Stimulated activated effector memory CD8-positive, alpha-beta T cell treated with anti-CD3 and anti-CD28 coated beads, Interleukin-12 subunit alpha, Interleukin-12 subunit beta, amount 100 ng/mL, for 72 hours (primary cell): ENCODE results near the gene MAN2B1.
A peak's percentile ranks its signal among the peaks of the same experiment; 100 is the strongest.
"Not testable (repeated sequence)": the region's sequence is repeated elsewhere in the genome, so short reads cannot be mapped to it uniquely, and the experiment has no call there.

ENCODE experiments used
- ATAC-seq: fragments of 150-1000 bp; cut with Tn5 transposase; 2 replicates; pipeline ENCODE4 v1.10.0; 2021
- DNase-seq, 2 donors: peaks; one replicate each; pipeline ENCODE4 v3.0.0; 2021 to 2022; ENCODE audit warnings: low spot score in 2 of 2
- H3K27ac Mint-ChIP-seq: one replicate; pipeline ENCODE4 v1.8.0; 2022; ENCODE audit warnings: mild to moderate bottlenecking, mixed read lengths
- H3K36me3 Mint-ChIP-seq: one replicate; pipeline ENCODE4 v1.8.0; 2022; ENCODE audit warnings: mild to moderate bottlenecking, mixed read lengths
- H3K4me1 Mint-ChIP-seq: one replicate; pipeline ENCODE4 v1.8.0; 2022; ENCODE audit warnings: mixed read lengths
- H3K4me3 Mint-ChIP-seq: one replicate; pipeline ENCODE4 v1.8.0; 2022; ENCODE audit warnings: mild to moderate bottlenecking, mixed read lengths
- H3K9me3 Mint-ChIP-seq: one replicate; pipeline ENCODE4 v1.8.0; 2022; ENCODE audit warnings: mixed read lengths

MAN2B1 gene

DNA sequence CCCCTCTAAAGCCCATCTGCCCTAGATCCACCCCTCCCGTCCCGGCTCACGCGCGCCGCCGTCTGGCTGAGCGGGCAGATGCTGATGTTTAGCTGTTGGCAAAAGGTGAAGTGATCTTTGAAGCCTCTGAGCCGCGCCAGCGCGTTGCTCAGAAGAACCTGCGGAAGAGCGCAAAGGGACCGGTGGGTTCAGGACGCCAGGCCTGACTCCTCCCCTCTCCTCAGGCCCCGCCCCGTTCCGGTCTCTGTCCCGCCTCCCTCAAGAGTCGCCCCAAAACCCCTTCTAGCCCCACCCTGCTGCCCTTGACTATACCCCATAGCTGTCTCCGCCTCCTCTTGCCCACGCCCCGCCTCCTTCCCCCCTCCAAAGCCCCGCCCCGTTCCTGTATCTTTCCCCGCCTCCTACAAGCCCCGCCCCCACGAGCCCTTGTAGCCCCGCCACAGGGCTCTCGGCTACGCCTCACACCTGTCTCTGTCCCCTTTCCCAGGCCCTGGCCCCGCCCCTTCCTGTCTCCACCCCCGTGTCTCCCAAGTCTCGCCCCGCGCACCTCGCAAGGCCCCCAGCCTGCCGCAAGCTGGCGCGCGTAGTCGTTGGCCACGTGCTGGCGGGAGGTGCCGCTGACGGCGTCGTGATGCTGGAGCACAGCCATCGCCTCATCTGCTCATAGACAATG is 9.5 kb downstream of the MAN2B1 start:
- Mint-ChIP-seq H3K4me3 (no peak overlapping the region), H3K9me3 (no peaks in the 10 kb centered on the region), H3K36me3 (peaks cover 100% of the 10 kb centered on the region), H3K4me1 (peaks cover 9% of the 10 kb centered on the region), H3K27ac (no peak overlapping the region)
- DNase-seq (no peak), ATAC-seq (peak; percentile 39)

GRCh38 chr19:12655546-12655945 is 11.0 kb downstream of the MAN2B1 start:
- ATAC-seq (no peak), DNase-seq (no peak)
- Mint-ChIP-seq H3K9me3 (no peaks in the 10 kb centered on the region), H3K27ac (peak overlapping the region; percentile 9), H3K36me3 (peaks cover 100% of the 10 kb centered on the region), H3K4me1 (peaks cover 9% of the 10 kb centered on the region), H3K4me3 (no peak overlapping the region)

- no peaks in the 10 kb centered on the region for H3K9me3 Mint-ChIP-seq
- H3K36me3 Mint-ChIP-seq, result peaks cover 95% of the 10 kb centered on the region
- ATAC-seq (no peak), DNase-seq (no peak)
- H3K4me1 Mint-ChIP-seq, result peaks cover 14% of the 10 kb centered on the region
- H3K4me3 Mint-ChIP-seq, result no peak overlapping the region
- H3K27ac Mint-ChIP-seq, result no peak overlapping the region
Measured at GRCh38 chr19:12652219-12652618, 14.3 kb downstream of the MAN2B1 start.

DNA sequence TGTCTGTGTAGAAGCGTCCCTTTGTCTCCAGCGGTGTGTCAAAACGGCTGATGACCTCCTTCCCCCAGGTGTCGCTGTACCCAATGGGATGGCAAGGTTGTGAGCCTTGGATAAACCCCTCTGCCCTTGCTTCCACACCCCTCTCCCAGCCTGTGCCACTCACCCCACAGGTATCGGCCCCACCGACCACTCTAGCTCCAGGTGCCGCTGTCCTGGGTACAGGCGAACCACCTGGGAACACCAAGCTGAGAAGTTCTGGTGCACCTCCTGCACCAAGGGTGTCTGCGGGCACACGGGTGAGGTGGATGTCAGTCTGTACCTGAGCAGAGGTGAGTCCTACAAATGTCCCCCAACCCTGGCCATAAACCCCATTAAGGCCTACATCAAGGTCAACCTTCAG is 16.6 kb downstream of the MAN2B1 start:
- H3K27ac Mint-ChIP-seq, result peak overlapping the region; percentile 48
- H3K4me3 Mint-ChIP-seq, result no peak overlapping the region
- no peak for ATAC-seq
- DNase-seq, result no peak
- peaks cover 9% of the 10 kb centered on the region for H3K4me1 Mint-ChIP-seq
- H3K36me3 Mint-ChIP-seq, result peaks cover 93% of the 10 kb centered on the region
- no peaks in the 10 kb centered on the region for H3K9me3 Mint-ChIP-seq

DNA sequence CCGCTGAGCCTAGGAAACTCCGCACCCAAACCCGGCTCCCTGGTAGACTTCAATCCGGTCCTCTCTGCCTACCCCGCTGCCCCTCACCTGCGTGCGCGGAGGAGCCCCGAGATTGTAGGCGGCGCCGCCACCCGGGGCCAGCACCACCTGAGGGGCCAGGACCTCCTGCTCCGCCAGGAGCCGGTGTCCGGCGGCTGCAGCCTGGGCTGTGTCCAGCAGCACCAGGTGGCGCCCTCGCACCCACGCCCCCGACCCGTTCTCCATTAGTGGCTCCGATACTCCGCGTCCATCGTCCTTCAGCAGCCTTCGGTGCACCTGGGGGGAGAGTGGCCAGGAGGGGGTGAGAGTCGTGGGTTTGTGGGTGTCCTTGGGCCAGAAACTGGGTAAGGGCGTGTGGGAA is 18.5 kb downstream of the MAN2B1 start:
- Mint-ChIP-seq H3K36me3 (peaks cover 88% of the 10 kb centered on the region), H3K4me1 (peaks cover 9% of the 10 kb centered on the region), H3K27ac (peak overlapping the region; percentile 34), H3K4me3 (no peak overlapping the region), H3K9me3 (no peaks in the 10 kb centered on the region)
- DNase-seq (no peak), ATAC-seq (no peak)

DNA sequence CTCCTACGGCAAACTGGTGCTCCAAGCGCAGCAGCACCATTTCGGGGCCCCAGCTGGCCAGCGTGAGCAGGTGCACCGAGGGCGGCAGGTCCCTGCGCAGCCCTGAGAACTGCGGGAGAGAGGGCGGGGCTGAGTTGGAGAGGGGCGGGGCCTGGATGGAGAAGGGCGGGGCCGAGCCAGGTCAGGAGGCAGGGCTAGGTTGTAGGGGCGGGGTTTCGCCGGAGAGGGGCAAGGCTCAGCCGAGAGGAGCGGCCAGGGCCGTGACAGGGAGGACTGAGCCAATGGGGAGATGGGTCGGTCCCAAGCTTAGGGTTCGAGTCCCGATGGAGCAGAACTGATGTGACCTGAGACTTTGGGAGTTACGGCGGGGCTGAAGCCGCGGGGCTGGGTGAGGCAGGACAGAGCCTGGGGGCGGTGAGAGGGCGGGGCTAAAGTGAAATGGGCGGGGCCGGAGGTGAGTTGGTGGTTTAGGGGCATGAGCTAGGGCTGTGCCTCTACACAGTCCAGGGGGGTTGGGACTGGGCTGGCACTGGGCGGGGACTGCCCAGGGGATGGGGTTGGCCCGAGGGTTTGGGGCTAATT is 19.0 kb downstream of the MAN2B1 start:
- Mint-ChIP-seq H3K27ac (peak overlapping the region; percentile 40), H3K36me3 (peaks cover 88% of the 10 kb centered on the region), H3K4me3 (no peak overlapping the region), H3K9me3 (no peaks in the 10 kb centered on the region), H3K4me1 (peaks cover 9% of the 10 kb centered on the region)
- ATAC-seq (peak; percentile 74), DNase-seq (peak in 1 of 2 donors; percentile 14)

- H3K27ac Mint-ChIP-seq, result peak overlapping the region; percentile 40
- H3K4me1 Mint-ChIP-seq, result peaks cover 9% of the 10 kb centered on the region
- ATAC-seq (no peak), DNase-seq (no peak)
- H3K9me3 Mint-ChIP-seq, result no peaks in the 10 kb centered on the region
- H3K36me3 Mint-ChIP-seq, result peaks cover 84% of the 10 kb centered on the region
- H3K4me3 Mint-ChIP-seq, result no peak overlapping the region
Measured at GRCh38 chr19:12647047-12647446, 19.5 kb downstream of the MAN2B1 start.

GRCh38 chr19:12646551-12646950 is 20.0 kb downstream of the MAN2B1 start:
- no peak for DNase-seq
- Mint-ChIP-seq H3K36me3 (peaks cover 79% of the 10 kb centered on the region), H3K9me3 (no peaks in the 10 kb centered on the region), H3K4me1 (peaks cover 9% of the 10 kb centered on the region), H3K27ac (peak overlapping the region; percentile 40), H3K4me3 (no peak overlapping the region)
- no peak for ATAC-seq

DNA sequence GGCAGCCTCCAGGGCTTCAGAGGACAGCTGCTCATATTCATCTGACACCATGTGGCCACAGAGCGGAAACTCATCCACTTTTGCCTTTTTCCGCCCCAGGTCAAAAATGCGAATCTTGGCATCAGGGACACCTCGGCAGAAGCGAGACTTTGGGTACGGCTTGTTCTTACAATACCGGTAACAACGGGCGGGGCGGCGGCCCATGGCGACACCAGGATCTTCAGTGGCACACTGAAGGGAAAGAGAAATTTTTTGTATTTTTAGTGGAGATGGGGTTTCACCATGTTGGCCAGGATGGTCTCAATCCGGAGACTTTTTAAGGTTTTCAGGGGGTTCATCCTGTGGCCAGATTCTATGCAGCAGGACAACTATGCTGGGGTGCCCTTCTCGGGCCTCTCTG is 22.8 kb downstream of the MAN2B1 start:
- not testable (repeated sequence) for DNase-seq, H3K27ac Mint-ChIP-seq, H3K9me3 Mint-ChIP-seq, ATAC-seq, H3K4me3 Mint-ChIP-seq
- Mint-ChIP-seq H3K36me3 (peaks cover 57% of the 10 kb centered on the region), H3K4me1 (peaks cover 20% of the 10 kb centered on the region)

- peaks cover 18% of the 10 kb centered on the region for H3K4me1 Mint-ChIP-seq
- H3K36me3 Mint-ChIP-seq, result peaks cover 51% of the 10 kb centered on the region
- DNase-seq (no peak), ATAC-seq (no peak)
- H3K9me3 Mint-ChIP-seq, result no peaks in the 10 kb centered on the region
- no peak overlapping the region for H3K4me3 Mint-ChIP-seq
- H3K27ac Mint-ChIP-seq, result no peak overlapping the region
Measured at GRCh38 chr19:12642506-12642905, 24.0 kb downstream of the MAN2B1 start.

DNA sequence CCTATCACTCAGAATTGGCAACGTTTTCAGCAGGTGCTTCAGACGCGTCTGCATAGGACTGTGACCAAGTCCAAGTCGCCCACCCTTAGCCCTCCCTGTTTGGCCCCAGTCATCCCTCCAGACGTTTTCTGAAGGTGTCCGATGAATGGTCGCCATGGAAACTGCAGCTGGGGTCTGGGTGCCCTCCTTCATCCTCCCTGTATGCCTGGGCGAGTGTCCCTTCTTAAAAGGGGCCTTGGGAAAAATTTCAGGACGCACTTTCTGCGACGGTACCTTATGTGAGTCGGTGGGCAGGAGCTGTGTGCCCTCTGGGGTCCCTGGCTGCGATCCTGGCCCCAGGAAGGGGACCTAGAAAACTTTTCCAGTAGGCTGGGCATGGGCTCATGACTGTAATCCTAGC is 25.1 kb downstream of the MAN2B1 start:
- Mint-ChIP-seq H3K9me3 (no peaks in the 10 kb centered on the region), H3K4me3 (no peak overlapping the region)

GRCh38 chr19:12639901-12640613 is 26.5 kb downstream of the MAN2B1 start:
- Mint-ChIP-seq H3K9me3 (no peaks in the 10 kb centered on the region), H3K27ac (peak overlapping the region; percentile 75), H3K36me3 (peaks cover 43% of the 10 kb centered on the region), H3K4me3 (peak overlapping the region; percentile 59), H3K4me1 (peaks cover 14% of the 10 kb centered on the region)
- DNase-seq (peak; percentile 82 to 92), ATAC-seq (peak; percentile 97)

More for the DNA sequence above, 25.1 kb downstream of the MAN2B1 start:
- peaks cover 51% of the 10 kb centered on the region for H3K36me3 Mint-ChIP-seq
- no peak overlapping the region for H3K27ac Mint-ChIP-seq
- no peak for DNase-seq
- peaks cover 10% of the 10 kb centered on the region for H3K4me1 Mint-ChIP-seq
- no peak for ATAC-seq

DNA sequence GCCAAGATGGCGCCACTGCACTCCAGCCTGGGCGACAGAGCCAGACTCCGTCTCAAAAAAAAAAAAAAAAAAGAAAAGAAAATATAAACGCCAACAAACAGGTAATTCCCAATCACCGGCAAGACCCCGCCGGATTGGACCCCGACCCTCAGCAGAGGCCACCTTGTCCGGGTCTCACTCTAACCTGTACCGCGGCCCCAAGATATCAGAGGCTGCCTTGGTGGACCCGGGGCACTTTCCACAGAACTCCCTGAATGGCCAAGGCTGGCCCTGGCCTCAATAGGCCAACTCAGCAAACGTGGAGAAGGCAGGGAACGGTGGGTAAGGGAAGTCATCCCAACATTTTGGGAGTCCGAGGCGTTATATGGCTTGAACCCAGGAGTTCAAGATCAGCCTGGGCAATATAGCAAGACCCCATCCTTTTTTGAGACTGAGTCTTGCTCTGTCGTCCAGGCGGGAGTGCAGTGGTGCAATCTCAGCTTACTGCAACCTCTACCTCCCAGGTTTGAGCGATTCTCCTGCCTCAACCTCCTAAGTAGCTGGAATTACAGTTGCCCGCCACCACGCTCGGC is 27.8 kb downstream of the MAN2B1 start:
- Mint-ChIP-seq H3K36me3 (peaks cover 45% of the 10 kb centered on the region), H3K9me3 (no peaks in the 10 kb centered on the region), H3K4me3 (no peak overlapping the region), H3K4me1 (peaks cover 17% of the 10 kb centered on the region), H3K27ac (no peak overlapping the region)
- DNase-seq, result no peak
- no peak for ATAC-seq

DNA sequence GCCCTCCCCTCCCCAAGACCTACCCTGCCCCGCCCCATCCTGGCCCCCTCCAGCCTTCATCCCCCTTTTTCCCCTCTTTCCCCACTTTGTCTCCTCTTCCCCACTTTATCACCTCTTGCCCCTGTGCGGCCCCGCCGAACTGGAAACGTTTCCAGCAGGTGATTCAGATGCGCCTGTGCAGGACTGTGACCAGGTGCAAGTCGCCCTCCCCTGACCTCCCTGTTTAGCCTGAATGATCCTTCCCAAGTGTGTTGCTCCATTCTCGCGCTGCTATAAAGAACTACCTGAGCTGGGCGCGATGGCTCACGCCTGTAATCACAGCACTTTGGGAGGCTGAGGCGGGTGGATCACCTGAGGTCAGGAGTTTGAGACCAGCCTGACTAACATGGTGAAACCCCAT is 29.9 kb downstream of the MAN2B1 start:
- H3K9me3 Mint-ChIP-seq, result no peaks in the 10 kb centered on the region

DNA sequence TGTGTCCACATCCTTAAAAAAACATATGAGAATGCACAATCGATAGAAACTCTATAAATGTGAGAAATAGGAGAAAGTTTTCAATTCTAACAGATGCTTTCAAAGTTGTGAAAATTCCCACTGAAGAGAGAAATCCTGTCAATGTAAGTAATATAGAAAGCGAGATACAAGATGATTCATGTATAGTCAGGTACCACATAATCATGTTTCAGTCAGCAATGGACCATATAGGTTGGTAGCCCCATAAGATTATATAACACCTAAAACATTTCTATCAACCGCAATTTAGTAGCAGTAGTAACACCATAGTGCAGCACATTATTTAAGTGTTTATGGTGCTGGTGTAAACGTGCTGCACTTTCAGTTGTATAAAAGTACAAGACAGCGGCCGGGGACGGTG is 37.3 kb downstream of the MAN2B1 start:
- peaks cover 89% of the 10 kb centered on the region for H3K36me3 Mint-ChIP-seq
- H3K4me1 Mint-ChIP-seq, result peaks cover 6% of the 10 kb centered on the region
- ATAC-seq (peak; percentile 42), DNase-seq (no peak)
- H3K4me3 Mint-ChIP-seq, result no peak overlapping the region
- H3K27ac Mint-ChIP-seq, result no peak overlapping the region
- peaks cover 6% of the 10 kb centered on the region for H3K9me3 Mint-ChIP-seq

More for the DNA sequence above, 29.9 kb downstream of the MAN2B1 start:
- H3K4me1 Mint-ChIP-seq, result peaks cover 17% of the 10 kb centered on the region
- ATAC-seq, result no peak
- no peak overlapping the region for H3K27ac Mint-ChIP-seq
- no peak overlapping the region for H3K4me3 Mint-ChIP-seq
- peaks cover 46% of the 10 kb centered on the region for H3K36me3 Mint-ChIP-seq
- DNase-seq, result no peak
